Ovary (tissue), 9 donors: ENCODE data around the gene TMEM185B. TPM values are rescaled to one million over a fixed set of nuclear protein-coding genes. Genes with fewer than 3 reads are reported as not detected.
"Not testable (repeated sequence)": the region's sequence is repeated elsewhere in the genome, so short reads cannot be mapped to it uniquely, and the experiment has no call there.

Source experiments
- DNase-seq, 5 donors: peaks; one replicate each; pipeline ENCODE4 v3.0.0-alpha.2; 2019 to 2020
- H3K27ac ChIP-seq, 2 donors: fragments of 200-600 bp; one replicate each; pipeline versions ENCODE4 v1.5.1 to v1.8.0; 2019 to 2022
- H3K27me3 ChIP-seq: fragments of 200-600 bp; one replicate; pipeline ENCODE4 v1.8.0; 2022
- H3K36me3 ChIP-seq: fragments of 200-600 bp; sonication (generic); one replicate; pipeline ENCODE4 v1.5.1; 2019
- H3K4me1 ChIP-seq: one replicate; pipeline ENCODE4 v1.8.1; 2013; ENCODE audit warnings: mild to moderate bottlenecking, moderate library complexity; ENCODE audit not compliant: insufficient read depth
- H3K4me3 ChIP-seq: fragments of 200-600 bp; sonication (generic); one replicate; pipeline ENCODE4 v1.5.1; 2017
- H3K9me3 ChIP-seq, 2 donors: fragments of 200-600 bp in 1 of 2; sonication (generic) in 1 of 2; one replicate each; pipeline versions ENCODE4 v1.5.1 to v1.8.1; 2013 to 2019; ENCODE audit warnings: mild to moderate bottlenecking in 1 of 2, moderate library complexity in 1 of 2
- EP300 ChIP-seq: sonication (generic); formaldehyde crosslinking; IDR thresholded peaks from one replicate; pipeline ENCODE4 v1.6.1; 2017; ENCODE audit warnings: antibody characterized with exemption
- POLR2A ChIP-seq: fragments of 450-650 bp; IDR thresholded peaks from one replicate; pipeline ENCODE4 v1.6.1; 2017; ENCODE audit warnings: antibody characterized with exemption, mild to moderate bottlenecking, moderate library complexity
- WGBS, 3 donors: extraction: QIAGEN DNeasy Blood & Tissue Kit in 1 of 3; methylation state at CpG; one replicate each; pipeline versions ENCODE4 v1.1.5 to v1.1.7; 2013 to 2017; 5-methylcytosine and 5-hydroxymethylcytosine counted together
- intact Hi-C, 4 donors: fragments of 100-400 bp; cut with DNase I; formaldehyde crosslinking; loops; one replicate each; pipeline versions ENCODE4 v1.11.0 to v1.15.1; 2022 to 2023
- polyA plus RNA-seq, 2 donors: library from polyadenylated mRNA; stranded (reverse); fragments of 200-250 nt in 1 of 2; fragments of 350-450 nt in 1 of 2; fragmentation: Illumina TruSeq in 1 of 2; extraction: RNeasy Lipid Tissue Mini Kit (QIAGEN cat#74804) in 1 of 2; gene quantifications; one replicate each; pipeline ENCODE4 v1.2.3, GENCODE V29; 2013 to 2014
- total RNA-seq, 7 donors: library from RNA; depleted of rRNA in 2 of 7; stranded (reverse); fragments of >200 nt in 2 of 7; fragmentation: NEBNext Ultra II Directional in 3 of 7; extraction: Animal tissue kit (Norgen Biotek cat#: 25700) in 3 of 7; gene quantifications; one replicate each; pipeline versions ENCODE4 v1.1.0 to v1.2.4, GENCODE V29; 2016 to 2023
- TF ChIP-seq, protein P1 (sequence below), 3 donors: fragments of 450-650 bp in 2 of 3; fragments of 200-600 bp in 1 of 3; IDR thresholded peaks; one replicate each; pipeline versions ENCODE4 v1.5.1 to v1.8.0; 2016 to 2022; ENCODE audit warnings: antibody characterized with exemption in 3 of 3, mild to moderate bottlenecking in 1 of 3
- donor health status: DM: no; HTN: no; CAD: no; lungs with moderate emphysema.
- donor health status: DM: no; HTN: no; CAD: no.
- donor health status: Bipolar disorder and iron deficiency.
- donor health status: DM: yes; HTN: yes; CAD: no.
- donor health status: DM: no; HTN: no; CAD: no.
- donor health status: DM: yes; HTN: yes; CAD: no.

The TMEM185B gene
- total and polyA plus RNA-seq, 9 donors, result 6.4 to 26.0 (median 14.5) TPM

DNA sequence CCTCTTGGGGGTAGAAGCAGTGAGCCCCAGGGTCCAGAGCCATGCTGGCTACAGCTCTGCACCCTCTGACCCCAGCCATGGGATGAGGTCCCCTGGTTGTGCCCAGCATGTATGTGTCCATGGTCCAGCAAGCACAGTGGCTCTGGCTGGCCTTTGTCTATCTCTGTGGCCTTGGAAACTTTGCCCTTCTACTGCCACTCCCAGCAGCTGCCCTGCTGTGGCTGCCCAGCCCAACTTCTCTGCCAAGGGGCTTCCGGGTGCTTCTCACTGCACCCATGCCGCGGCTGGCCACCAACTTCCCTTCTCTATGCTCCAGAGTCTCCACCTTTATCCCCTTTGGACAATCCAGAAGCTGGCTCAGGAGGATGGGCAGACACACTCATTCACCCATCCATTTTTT is 18.8 kb downstream of the TMEM185B start:
- no peak for TF ChIP-seq POLR2A
- TF ChIP-seq EP300, result no peak
- intact Hi-C loops, result no loop called here
- H3K4me1 ChIP-seq, result no peaks in the 10 kb centered on the region
- H3K27me3 ChIP-seq, result no peaks in the 10 kb centered on the region
- H3K9me3 ChIP-seq, result no peaks in the 10 kb centered on the region
- no peak overlapping the region for H3K4me3 ChIP-seq
- H3K36me3 ChIP-seq, result no peaks in the 10 kb centered on the region
- DNase-seq, result no peak
- H3K27ac ChIP-seq, result no peak overlapping the region
- WGBS, 3 donors, result 59 to 74% (median 61%) methylated on average over 3 of the region's 3 CpGs

GRCh38 chr2:120204022-120204405 is 19.2 kb downstream of the TMEM185B start:
- H3K27me3 ChIP-seq, result no peaks in the 10 kb centered on the region
- no peak for DNase-seq
- no peak overlapping the region for H3K27ac ChIP-seq
- intact Hi-C loops, result no loop called here
- no peaks in the 10 kb centered on the region for H3K36me3 ChIP-seq
- 78 to 87% (median 87%) methylated on average over 5 of the region's 5 CpGs for WGBS, 3 donors
- no peak overlapping the region for H3K4me3 ChIP-seq
- no peaks in the 10 kb centered on the region for H3K9me3 ChIP-seq
- H3K4me1 ChIP-seq, result no peaks in the 10 kb centered on the region
- no peak for TF ChIP-seq POLR2A
- TF ChIP-seq, protein P1, sequence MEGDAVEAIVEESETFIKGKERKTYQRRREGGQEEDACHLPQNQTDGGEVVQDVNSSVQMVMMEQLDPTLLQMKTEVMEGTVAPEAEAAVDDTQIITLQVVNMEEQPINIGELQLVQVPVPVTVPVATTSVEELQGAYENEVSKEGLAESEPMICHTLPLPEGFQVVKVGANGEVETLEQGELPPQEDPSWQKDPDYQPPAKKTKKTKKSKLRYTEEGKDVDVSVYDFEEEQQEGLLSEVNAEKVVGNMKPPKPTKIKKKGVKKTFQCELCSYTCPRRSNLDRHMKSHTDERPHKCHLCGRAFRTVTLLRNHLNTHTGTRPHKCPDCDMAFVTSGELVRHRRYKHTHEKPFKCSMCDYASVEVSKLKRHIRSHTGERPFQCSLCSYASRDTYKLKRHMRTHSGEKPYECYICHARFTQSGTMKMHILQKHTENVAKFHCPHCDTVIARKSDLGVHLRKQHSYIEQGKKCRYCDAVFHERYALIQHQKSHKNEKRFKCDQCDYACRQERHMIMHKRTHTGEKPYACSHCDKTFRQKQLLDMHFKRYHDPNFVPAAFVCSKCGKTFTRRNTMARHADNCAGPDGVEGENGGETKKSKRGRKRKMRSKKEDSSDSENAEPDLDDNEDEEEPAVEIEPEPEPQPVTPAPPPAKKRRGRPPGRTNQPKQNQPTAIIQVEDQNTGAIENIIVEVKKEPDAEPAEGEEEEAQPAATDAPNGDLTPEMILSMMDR (IDR thresholded peaks at IDR 0.05), result no peak
- no peak for TF ChIP-seq EP300

DNA sequence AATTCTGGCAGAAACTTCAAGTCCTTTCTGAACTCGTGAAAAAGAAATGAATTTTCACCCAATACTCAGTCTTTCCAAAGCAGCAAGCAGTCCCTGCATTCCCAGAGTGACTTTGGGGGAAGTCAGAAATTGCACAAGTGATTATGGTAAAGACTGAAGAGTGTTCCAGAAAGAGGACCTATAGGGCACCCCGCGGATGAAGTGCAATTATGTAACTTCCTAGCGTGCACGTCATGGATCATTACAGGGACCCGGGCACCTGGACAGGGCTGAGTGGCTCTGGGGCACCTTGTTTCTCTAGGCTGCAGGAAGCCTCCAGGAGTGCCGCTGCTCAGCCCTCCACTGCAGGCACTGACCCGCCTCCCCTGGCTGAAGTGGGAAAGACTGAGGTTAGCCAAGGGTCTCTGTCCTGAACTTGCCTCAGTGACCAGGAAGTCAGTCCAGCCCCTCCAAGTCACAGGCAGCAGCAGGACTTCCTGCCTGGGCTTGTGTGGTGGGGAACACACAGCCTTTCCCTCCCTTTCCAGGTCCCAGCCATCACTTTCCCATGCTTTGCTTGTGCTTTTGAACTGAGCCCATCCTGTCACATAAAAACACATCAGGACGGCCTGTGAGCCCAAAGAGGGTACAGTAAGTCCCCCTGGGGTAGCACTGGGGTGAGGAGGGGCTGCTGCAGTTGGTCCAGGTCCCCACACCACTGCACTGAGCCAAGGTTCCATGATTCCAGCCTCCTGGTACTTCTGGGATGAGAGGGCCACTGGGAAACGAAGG is 19.8 kb downstream of the TMEM185B start:
- DNase-seq, result no peak
- H3K4me1 ChIP-seq, result no peaks in the 10 kb centered on the region
- H3K4me3 ChIP-seq, result no peak overlapping the region
- no peaks in the 10 kb centered on the region for H3K27me3 ChIP-seq
- H3K9me3 ChIP-seq, result no peaks in the 10 kb centered on the region
- intact Hi-C loops, result no loop called here
- TF ChIP-seq EP300, result no peak
- TF ChIP-seq, protein P1 (IDR thresholded peaks at IDR 0.05), result no peak
- no peak for TF ChIP-seq POLR2A
- H3K27ac ChIP-seq, result no peak overlapping the region
- H3K36me3 ChIP-seq, result no peaks in the 10 kb centered on the region
- WGBS, 3 donors, result 66 to 71% (median 66%) methylated on average over 10 of the region's 10 CpGs

DNA sequence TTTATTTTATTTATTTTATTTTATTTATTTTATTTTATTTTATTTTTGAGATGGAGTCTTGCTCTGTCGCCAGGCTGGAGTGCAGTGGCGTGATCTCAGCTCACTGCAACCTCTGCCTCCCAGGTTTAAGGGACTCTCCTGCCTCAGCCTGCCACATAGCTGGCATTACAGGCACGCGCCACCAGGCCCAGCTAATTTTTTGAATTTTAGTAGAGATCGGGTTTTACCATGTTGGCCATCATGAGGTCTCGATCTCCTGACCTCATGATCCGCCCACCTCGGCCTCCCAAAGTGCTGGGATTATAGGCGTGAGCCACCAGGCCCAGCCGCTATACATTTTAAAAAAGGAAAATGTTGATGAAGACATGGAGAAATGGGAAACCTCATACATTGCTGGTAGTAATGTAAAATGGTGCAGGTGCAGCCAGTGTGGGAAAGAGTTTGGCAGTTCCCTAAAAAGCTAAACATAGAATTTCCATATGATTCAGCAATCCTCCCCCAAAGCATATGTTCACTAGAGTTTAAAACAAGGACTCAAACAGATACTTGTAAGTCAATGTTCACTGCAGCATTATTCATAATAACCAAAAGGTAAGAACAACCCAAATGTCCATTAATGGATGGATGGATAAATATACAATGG is 23.3 kb downstream of the TMEM185B start:
- H3K27ac ChIP-seq, H3K27me3 ChIP-seq, intact Hi-C loops, H3K4me1 ChIP-seq, DNase-seq, H3K9me3 ChIP-seq, H3K4me3 ChIP-seq, H3K36me3 ChIP-seq: not testable (repeated sequence)
- WGBS, 3 donors, result 92 to 97% (median 95%) methylated on average over 10 of the region's 10 CpGs

DNA sequence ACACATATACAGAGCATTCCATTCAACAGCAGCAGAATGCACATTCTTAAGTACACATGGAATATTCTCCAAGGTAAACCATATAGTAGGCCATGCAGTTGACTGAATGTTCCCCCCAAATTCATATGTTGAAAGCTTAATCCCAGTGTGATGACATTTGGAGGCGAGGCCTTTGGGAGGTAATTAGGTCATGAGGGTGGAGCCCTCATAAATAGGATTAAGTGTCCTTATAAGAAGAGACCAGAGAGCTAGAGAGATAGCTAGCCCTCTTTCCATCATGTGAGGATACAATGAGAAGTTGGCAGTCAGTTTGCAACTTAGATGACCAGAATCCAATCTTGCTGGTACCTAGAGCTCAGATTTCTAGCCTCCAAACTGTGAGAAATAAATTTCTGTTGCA is 27.6 kb downstream of the TMEM185B start:
- Histone ChIP-seq H3K27me3 (no peaks in the 10 kb centered on the region), H3K9me3 (no peaks in the 10 kb centered on the region), H3K27ac (no peak overlapping the region), H3K4me3 (no peak overlapping the region), H3K36me3 (no peaks in the 10 kb centered on the region), H3K4me1 (no peaks in the 10 kb centered on the region)
- intact Hi-C loops, result no loop called here
- WGBS, 3 donors, result 81 to 93% (median 88%) methylated on average over 1 of the region's 1 CpG
- TF ChIP-seq, protein P1 (IDR thresholded peaks at IDR 0.05), result no peak
- TF ChIP-seq EP300 (no peak), POLR2A (no peak)
- DNase-seq, result no peak
